Breast epithelium (tissue), 4 donors: ENCODE data around the gene NRN1L. TPM values are rescaled to one million over a fixed set of nuclear protein-coding genes. Genes with fewer than 3 reads are reported as not detected.
A peak's percentile ranks its signal among the peaks of the same experiment; 100 is the strongest.

Experiments used
- DNase-seq, 2 donors: peaks; one replicate each; pipeline ENCODE4 v3.0.0-alpha.2; 2019; ENCODE audit warnings: low spot score in 2 of 2
- H3K27ac ChIP-seq, 2 donors: fragments of 200-600 bp; sonication (generic) in 1 of 2; one replicate each; pipeline ENCODE4 v1.5.1; 2016 to 2019; ENCODE audit warnings: mild to moderate bottlenecking in 1 of 2
- H3K27me3 ChIP-seq, 2 donors: fragments of 200-600 bp; sonication (generic) in 1 of 2; one replicate each; pipeline versions ENCODE4 v1.5.1 to v1.6.0; 2017 to 2019; ENCODE audit warnings: control low read depth in 1 of 2, mild to moderate bottlenecking in 1 of 2
- H3K36me3 ChIP-seq: fragments of 200-600 bp; one replicate; pipeline ENCODE4 v1.5.1; 2019
- H3K4me1 ChIP-seq, 2 donors: fragments of 200-600 bp; sonication (generic); one replicate each; pipeline ENCODE4 v1.5.1; 2016 to 2019; ENCODE audit warnings: control low read depth in 1 of 2
- H3K4me3 ChIP-seq, 3 donors: fragments of 200-600 bp; sonication (generic); 1 replicate in 2 of 3; 2 replicates in 1 of 3; pipeline ENCODE4 v1.5.1; 2016 to 2019; ENCODE audit warnings: mild to moderate bottlenecking in 3 of 3, moderate library complexity in 2 of 3
- H3K9me3 ChIP-seq, 2 donors: fragments of 200-600 bp; sonication (generic) in 1 of 2; one replicate each; pipeline ENCODE4 v1.5.1; 2016 to 2019; ENCODE audit warnings: control low read depth in 1 of 2
- POLR2A ChIP-seq: fragments of 450-650 bp; IDR thresholded peaks from one replicate; pipeline ENCODE4 v1.6.1; 2016; ENCODE audit warnings: antibody characterized with exemption, mild to moderate bottlenecking, moderate library complexity
- POLR2AphosphoS5 ChIP-seq, 3 donors: sonication (generic); formaldehyde crosslinking; IDR thresholded peaks; one replicate each; pipeline ENCODE4 v1.6.1; 2017; ENCODE audit warnings: antibody characterized with exemption in 3 of 3
- intact Hi-C: fragments of 100-400 bp; cut with DNase I; formaldehyde crosslinking; loops from one replicate; pipeline ENCODE4 v1.15.1; 2023; ENCODE audit warnings: low total_unique reads
- total RNA-seq, 3 donors: library from RNA; depleted of rRNA; stranded (reverse); fragments of >200 nt; gene quantifications; one replicate each; pipeline ENCODE4 v1.1.0, GENCODE V29; 2016
- TF ChIP-seq, protein P1 (sequence below), 3 donors: fragments of 450-650 bp; IDR thresholded peaks; one replicate each; pipeline ENCODE4 v1.5.1; 2016 to 2017; ENCODE audit warnings: antibody characterized with exemption in 3 of 3, mild to moderate bottlenecking in 3 of 3, moderate library complexity in 3 of 3

Gene NRN1L
- total RNA-seq, 3 donors from 2014 or later: 1.3 to 1.4 TPM; not detected in 1

DNA sequence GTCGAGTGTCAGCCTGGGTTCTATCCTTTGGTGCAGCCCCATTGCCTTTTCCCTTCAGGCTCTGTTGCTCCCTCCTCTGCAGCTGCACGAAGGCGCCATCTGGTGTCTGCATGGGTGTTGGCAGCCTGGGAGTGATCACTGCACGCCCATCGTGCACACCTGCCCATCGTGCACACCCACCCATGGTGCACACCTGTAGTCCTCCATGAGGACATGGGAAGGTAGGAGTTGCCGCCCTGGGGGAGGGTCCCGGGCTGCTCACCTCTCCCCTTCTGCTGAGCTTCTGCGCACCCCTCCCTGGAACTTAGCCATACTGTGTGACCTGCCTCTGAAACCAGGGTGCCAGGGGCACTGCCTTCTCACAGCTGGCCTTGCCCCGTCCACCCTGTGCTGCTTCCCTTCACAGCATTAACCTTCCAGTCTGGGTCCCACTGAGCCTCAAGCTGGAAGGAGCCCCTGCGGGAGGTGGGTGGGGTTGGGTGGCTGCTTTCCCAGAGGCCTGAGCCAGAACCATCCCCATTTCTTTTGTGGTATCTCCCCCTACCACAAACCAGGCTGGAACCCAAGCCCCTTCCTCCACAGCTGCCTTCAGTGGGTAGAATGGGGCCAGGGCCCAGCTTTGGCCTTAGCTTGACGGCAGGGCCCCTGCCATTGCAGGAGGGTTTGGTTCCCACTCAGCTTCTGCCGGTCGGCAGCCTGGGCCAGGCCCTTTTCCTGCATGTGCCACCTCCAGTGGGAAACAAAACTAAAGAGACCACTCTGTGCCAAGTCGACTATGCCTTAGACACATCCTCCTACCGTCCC, 44.1 kb downstream of the NRN1L start:
- DNase-seq: peak in 1 of 2 donors; percentile 69
- H3K9me3 ChIP-seq: no peaks in the 10 kb centered on the region
- no peak overlapping the region for H3K27ac ChIP-seq
- no peak overlapping the region for H3K4me3 ChIP-seq
- H3K4me1 ChIP-seq: peaks cover 0 to 3% of the 10 kb centered on the region in 2 donors
- intact Hi-C loops: loop anchor here (10.0 kb wide), 1 partner anchor 394 kb away; no protein-coding TSS in a partner anchor
- H3K27me3 ChIP-seq: no peaks in the 10 kb centered on the region
- H3K36me3 ChIP-seq: no peaks in the 10 kb centered on the region
- no peak for TF ChIP-seq POLR2AphosphoS5 (IDR thresholded peaks at IDR 0.05)
- TF ChIP-seq POLR2A: no peak
- TF ChIP-seq, protein P1, sequence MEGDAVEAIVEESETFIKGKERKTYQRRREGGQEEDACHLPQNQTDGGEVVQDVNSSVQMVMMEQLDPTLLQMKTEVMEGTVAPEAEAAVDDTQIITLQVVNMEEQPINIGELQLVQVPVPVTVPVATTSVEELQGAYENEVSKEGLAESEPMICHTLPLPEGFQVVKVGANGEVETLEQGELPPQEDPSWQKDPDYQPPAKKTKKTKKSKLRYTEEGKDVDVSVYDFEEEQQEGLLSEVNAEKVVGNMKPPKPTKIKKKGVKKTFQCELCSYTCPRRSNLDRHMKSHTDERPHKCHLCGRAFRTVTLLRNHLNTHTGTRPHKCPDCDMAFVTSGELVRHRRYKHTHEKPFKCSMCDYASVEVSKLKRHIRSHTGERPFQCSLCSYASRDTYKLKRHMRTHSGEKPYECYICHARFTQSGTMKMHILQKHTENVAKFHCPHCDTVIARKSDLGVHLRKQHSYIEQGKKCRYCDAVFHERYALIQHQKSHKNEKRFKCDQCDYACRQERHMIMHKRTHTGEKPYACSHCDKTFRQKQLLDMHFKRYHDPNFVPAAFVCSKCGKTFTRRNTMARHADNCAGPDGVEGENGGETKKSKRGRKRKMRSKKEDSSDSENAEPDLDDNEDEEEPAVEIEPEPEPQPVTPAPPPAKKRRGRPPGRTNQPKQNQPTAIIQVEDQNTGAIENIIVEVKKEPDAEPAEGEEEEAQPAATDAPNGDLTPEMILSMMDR (IDR thresholded peaks at IDR 0.05): peak; percentile 27 to 85 (median 82)

DNA sequence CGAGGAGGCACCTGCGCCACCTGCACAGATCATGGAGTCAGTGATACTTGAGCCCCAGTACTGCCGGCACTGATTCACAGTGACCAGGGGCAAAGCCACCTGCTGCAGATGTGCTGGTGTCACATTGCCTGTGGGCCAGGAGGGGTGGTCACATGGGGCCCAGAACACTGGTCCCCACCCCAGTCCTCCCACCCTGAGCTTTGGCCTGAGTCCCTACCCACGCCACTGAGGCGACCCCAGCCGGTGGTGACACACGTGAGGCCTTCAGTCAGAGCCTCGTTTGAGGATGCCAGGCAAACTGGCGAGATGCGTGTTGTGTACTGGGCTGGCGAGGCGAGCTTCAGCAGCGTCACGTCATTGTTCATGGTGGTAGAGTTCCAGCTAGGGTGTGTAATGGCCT, 45.5 kb downstream of the NRN1L start:
- Histone ChIP-seq H3K27ac (no peak overlapping the region), H3K27me3 (no peaks in the 10 kb centered on the region), H3K4me3 (no peak overlapping the region), H3K36me3 (no peaks in the 10 kb centered on the region), H3K9me3 (no peaks in the 10 kb centered on the region), H3K4me1 (peaks cover 2 to 8% of the 10 kb centered on the region in 2 donors)
- no peak for TF ChIP-seq POLR2A
- TF ChIP-seq, protein P1 (IDR thresholded peaks at IDR 0.05): no peak
- TF ChIP-seq POLR2AphosphoS5 (IDR thresholded peaks at IDR 0.05): no peak
- intact Hi-C loops: no loop called here
- no peak for DNase-seq

DNA sequence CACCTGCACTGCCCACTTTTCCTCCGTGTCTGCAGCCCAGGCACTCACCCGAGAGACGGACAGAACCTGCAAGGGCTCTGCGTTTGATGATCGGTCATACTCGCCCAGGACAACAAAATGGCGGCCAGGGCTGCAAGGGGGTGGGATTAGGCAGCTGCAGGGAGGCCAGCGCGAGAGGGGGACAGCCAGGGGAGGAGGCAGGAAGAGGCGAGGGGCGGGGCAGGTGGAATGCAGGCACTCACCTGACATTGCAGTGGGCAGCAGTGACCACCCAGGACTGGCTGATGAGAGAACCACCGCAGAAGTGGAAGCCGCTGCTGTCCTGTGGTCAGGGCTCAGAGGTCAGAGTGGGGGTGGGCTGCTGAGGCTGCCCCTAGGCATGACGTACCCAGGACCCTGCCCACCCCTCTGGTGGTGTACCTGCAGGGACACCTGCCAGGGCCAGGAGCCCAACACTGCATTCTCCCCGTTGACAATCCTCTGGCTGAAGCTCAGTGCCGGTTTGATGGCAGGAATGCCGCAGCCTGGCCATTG, 46.1 kb downstream of the NRN1L start:
- H3K4me1 ChIP-seq: peaks cover 4 to 9% of the 10 kb centered on the region in 2 donors
- intact Hi-C loops: no loop called here
- no peaks in the 10 kb centered on the region for H3K27me3 ChIP-seq
- DNase-seq: no peak
- no peaks in the 10 kb centered on the region for H3K36me3 ChIP-seq
- no peak overlapping the region for H3K4me3 ChIP-seq
- no peak overlapping the region for H3K27ac ChIP-seq
- TF ChIP-seq POLR2A (no peak), POLR2AphosphoS5 (IDR thresholded peaks at IDR 0.05) (no peak)
- TF ChIP-seq, protein P1 (IDR thresholded peaks at IDR 0.05): no peak
- no peaks in the 10 kb centered on the region for H3K9me3 ChIP-seq

DNA sequence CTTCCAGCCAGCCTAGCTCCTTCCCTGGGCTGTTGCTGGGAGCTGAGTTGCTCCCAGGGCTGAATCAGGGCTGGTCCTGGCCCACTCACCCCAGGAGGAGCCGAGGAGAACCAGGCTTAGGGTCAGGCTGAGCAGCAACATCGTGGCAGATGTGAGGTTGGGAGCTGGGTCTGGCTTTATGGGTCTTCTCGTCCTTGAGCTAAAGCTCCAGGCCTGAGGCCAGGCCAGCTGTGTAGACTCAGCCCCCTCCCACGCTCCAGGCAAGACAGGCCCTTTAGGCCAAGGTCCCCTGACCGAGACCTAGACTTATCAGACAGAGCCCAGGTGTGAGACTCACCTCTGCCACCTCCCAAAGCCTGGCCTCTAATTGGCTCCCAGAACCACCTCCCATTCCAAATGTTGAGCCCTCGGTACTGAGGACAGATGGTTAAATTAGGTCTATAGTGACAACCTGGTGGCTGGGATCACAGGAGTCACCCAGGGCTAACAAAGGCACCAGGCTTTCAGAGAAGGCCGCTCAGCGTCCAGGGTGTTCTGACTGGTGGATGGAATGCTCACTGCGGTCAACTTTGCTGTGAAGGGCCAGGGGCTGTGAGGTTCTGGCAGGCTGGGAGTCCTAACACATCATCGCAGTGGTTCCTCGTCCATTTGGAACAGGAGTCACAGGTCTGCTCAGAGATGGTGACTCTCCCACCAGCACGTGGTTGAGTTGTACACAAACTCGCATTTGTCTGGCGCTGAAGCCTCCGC, 47.2 kb downstream of the NRN1L start, which contains the start of gene CTRL:
CTRL (minus strand) TSS at position 151 of the 750 bp plus-strand sequence; CDS start at position 141, 10 bp downstream.
- TF ChIP-seq, protein P1 (IDR thresholded peaks at IDR 0.05): no peak
- TF ChIP-seq POLR2A (no peak), POLR2AphosphoS5 (IDR thresholded peaks at IDR 0.05) (no peak)
- intact Hi-C loops: no loop called here

More for the DNA sequence above, 47.2 kb downstream of the NRN1L start, which contains the start of gene CTRL:
- no peak within 1 kb of the TSS for H3K4me3 ChIP-seq
- no peaks in the 10 kb centered on the region for H3K9me3 ChIP-seq
- H3K36me3 ChIP-seq: no peaks in the 10 kb centered on the region
- H3K27ac ChIP-seq: no peak within 1 kb of the TSS
- H3K4me1 ChIP-seq: peaks cover 6 to 9% of the 10 kb centered on the region in 2 donors
- no peak for DNase-seq
- H3K27me3 ChIP-seq: no peaks in the 10 kb centered on the region
